SW480 (cell line): ENCODE measurements around the gene KRTAP10-9.
A peak's percentile ranks its signal among the peaks of the same experiment; 100 is the strongest.
"Not testable (repeated sequence)": the region's sequence is repeated elsewhere in the genome, so short reads cannot be mapped to it uniquely, and the experiment has no call there.

ENCODE experiments used
- DNase-seq: peaks from one replicate; pipeline ENCODE4 v3.0.0-alpha.2; 2016; ENCODE audit warnings: low spot score

KRTAP10-9 gene

DNA sequence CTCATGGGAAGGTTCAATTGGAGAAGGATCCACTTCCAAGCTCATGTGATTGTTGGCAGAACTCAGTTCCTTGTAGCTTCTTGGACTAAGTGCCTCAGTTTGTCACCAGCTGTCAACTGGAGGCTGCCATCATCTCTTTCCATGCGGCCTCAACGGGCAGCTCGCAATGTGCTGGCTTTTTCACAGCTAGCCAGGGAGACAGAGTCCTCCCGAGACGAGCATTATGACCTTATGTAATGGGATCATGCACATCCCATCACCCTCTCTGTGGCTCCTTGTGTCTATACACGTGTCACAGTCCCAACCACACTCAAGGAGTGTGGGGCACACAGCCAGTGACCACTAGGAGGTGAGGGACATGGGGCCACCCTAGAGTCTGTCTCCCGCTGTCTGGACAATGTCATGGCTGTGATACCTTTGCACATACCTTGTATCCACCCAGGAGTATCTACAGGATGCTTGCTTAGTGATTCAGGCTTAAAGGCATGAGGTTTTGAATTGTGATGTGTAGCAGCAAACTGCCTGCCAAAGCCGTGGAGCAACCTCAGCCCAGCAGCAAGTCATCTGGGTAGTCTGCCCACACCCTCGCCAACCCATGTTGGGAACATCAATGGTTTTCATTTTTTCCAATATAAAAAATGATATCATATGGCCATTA is 30.7 kb upstream of the KRTAP10-9 start:
- DNase-seq: peak; percentile 25

DNA sequence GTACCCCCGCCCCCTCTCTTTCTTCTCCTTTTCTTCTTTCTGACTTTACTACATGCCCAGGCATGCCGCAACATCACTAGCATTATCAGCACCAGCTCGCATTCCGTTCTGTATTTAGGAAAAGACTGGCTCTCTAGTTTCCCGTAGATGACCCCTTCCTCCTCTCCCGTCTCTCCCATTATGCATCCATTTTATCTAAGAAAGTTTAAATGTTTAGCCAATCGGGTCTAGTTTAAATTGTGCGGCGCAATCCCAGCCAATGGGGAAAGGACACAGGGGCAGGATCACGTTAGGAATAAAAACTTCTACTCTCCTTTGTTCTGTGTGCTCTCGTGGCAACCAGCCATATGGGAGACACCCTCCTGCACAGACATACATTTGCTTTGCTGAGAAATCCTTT is 28.8 kb upstream of the KRTAP10-9 start:
- DNase-seq: no peak

DNA sequence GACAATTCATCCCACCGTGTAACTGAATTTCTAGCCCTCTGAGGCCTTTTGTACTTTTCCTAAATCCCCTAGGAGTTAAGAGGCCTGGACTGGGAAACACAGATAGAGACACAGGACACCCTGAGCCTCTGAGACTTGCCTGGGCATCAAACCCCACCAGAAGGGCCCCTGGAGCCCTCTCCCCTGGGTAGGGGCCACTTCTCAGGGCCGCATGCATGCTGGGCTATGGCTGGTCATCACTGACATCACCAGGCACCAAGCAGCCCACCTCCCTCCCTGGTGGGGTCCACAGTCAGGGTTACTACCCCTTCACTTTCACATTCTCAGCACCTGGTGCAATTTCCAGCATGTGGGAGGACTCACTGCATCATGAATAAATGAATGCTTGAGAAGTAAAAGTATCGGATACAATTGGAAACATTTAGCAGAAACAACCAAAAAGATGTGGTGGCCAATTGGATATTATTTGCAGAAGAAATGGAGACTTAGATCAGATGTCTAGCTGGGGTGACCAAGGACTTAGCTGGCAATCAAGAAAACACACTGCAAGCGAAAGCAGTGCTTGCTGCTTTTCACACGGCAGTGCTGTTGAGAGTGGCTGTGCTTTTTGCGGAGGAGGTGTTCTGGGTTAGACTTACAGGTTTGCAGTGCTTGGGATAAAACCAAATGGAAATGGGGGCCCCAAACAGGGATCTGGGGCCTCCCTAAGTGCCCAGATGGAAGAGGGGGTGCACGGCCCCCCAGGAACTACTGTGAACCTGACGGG is 27.4 kb upstream of the KRTAP10-9 start:
- no peak for DNase-seq

DNA sequence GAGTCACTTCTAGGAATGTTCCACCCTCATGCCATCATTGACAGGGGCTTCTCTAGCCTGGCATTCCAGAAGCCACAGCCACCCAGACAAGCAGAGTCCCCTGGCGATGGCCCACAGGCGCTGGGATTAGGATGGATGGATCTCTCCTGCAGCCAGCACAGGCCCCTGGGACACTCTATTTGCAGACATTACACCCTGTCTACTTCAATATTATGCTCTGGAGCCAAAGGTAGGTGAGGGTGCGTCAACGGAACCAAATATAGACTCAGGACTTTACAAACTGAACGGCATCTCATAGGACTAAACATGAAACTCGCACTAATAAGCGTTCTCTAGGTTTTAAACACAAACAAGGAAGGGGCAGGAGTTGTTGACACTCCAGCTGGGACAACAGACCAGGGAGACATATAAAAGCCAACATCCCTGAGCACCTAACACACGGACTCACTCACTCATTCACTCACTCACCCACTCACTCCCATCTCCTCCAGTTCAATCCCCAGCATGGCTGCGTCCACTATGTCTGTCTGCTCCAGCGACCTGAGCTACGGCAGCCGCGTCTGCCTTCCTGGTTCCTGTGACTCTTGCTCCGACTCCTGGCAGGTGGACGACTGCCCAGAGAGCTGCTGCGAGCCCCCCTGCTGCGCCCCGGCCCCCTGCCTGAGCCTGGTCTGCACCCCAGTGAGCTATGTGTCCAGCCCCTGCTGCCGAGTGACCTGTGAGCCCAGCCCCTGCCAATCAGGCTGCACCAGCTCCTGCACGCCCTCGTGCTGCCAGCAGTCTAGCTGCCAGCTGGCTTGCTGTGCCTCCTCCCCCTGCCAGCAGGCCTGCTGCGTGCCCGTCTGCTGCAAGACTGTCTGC is 26.5 kb upstream of the KRTAP10-9 start, which contains the start of gene KRTAP10-7:
Gene KRTAP10-7, plus strand, starts transcription at position 480 of the 861 bp plus-strand sequence. Its CDS starts 25 bp downstream, at position 505.
- DNase-seq: not testable (repeated sequence)

DNA sequence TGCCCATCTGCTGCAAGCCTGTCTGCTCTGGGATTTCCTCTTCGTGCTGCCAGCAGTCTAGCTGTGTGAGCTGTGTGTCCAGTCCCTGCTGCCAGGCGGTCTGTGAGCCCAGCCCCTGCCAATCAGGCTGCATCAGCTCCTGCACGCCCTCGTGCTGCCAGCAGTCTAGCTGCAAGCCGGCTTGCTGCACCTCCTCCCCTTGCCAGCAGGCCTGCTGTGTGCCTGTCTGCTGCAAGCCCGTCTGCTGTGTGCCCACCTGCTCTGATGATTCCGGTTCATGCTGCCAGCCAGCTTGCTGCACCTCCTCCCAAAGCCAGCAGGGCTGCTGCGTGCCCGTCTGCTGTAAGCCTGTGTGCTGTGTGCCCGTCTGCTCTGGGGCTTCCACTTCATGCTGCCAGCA is 25.8 kb upstream of the KRTAP10-9 start:
- not testable (repeated sequence) for DNase-seq

DNA sequence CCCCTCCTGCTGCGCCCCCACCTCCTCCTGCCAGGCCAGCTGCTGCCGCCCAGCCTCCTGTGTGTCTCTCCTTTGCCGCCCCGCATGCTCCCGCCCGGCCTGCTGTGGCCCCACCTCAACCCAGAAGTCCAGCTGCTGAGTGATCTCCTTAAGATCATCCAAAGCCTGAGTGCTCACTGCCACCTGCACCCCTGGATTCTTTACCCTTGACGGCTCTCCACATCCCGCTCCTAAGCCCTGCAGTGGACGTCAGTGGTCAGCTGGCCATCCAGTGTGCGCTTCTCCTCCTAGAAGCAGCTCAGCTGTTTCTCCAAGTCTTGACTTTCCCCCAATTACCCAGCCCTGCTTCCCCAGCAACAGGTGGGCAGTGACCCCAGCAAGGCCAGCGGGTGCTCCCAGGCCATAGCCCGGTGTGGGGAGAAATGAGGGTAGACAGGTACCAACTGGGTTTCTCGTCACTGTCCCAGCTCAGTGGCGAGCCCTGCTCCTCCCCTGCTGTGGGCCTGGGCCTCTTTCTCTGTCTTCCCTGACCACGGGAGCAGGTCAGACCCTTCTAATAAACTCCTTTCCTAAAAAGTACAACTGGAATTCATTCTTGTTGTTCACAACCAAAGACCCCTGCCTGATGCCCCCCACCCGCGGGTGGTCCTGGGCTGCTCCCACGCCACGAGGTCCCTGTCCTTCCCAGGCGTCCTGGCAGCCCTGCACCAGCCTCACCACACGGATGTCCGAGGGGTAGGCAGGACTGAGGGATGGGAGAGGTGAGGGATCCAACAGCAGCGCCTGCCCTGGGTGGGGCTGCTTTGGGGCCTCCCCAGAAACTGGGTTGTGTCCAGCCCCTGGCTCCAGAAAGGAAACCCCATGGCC is 25.1 kb upstream of the KRTAP10-9 start:
- DNase-seq: no peak

DNA sequence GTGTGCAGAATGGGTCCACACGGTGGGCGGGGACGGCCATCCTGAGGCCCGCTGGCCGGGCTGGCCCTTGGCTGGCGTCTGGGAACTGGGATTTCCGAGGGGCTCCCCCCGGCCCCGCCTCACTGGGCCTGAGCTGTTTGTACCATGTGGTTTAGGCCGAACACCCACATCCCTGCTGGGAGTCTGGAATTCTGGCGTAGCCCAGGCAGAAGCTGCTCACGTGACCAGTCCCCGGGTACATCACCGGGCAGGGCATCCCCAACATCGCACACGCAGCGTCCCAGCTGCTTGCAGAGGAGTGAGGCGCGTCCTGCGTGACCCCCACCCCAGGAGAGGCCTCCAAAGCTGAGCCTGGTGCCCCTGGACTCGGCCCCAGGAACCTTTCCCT is 24.4 kb upstream of the KRTAP10-9 start:
- DNase-seq: no peak

DNA sequence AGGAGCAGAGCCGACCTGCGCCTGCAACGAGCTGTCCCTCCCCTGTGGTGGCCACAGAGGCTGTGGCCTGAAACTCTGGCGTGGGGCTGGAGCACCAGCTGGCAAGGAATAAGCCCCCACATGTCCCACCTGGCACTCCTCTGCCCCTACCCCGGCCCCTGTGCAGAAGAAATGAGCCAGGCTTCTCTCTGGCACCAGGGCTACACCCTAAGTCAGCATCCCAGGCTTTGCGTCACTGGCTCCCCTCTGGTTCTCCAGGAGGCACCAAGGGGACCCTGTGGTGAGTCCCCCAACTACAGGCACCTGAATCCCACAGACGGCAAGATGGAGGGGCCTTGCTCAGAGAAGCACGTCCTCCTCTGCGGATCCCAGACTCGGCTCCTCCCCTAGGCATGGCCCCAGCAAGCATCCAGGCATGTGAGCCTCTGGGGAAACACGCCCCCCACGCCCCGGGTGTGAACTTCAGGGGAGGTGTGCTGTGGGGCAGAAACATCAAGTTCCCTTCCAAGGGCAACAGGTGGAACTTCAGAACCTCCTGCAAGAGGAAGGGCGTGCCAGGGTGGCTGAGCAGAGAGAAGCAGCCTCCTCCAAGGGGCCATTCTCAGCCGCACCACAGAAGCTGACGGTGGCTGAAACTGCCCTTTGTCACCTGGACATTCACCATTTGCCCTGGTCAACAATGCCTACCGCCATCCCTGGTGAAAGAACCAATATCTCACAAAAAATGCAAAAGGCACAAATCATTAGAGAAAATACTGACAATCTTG is 23.6 kb upstream of the KRTAP10-9 start:
- DNase-seq: no peak

DNA sequence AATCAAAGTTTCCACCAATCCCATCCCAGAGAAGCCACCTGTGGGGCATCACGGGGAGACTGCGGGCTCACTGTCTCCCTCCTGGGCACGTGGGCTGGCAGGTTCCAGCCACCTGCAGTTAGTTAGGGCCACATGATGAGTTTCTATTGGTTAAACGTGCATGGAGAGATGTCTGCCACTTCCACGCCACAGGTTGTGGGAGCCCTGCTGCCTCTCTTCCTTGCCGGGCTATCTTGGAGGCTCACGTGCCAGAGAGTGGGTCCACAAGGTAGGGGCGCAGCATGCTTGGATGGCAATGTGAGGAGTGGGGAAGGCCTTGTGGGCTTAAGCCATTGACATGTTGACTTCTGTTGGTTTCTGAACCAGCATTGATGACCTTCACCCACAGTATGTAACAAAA is 23.0 kb upstream of the KRTAP10-9 start:
- DNase-seq: no peak

DNA sequence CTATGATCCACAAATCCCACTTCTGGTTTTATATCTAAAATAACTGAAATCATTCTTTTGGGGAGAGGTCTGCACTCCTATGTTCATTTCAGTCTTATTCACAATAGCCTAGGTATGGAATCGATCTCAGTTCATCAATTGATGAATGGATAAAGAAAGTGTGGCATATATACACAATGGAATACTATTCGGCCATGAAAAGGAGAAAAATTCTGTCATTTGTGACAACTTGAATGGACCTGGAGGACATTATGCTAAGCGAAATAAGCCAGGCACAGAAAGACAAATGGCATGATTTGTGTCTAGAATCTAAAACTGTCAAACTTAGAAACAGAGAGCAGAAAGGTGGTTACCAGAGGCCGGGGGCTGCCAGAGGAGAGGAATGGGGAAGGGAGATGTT is 20.4 kb upstream of the KRTAP10-9 start:
- DNase-seq: no peak

DNA sequence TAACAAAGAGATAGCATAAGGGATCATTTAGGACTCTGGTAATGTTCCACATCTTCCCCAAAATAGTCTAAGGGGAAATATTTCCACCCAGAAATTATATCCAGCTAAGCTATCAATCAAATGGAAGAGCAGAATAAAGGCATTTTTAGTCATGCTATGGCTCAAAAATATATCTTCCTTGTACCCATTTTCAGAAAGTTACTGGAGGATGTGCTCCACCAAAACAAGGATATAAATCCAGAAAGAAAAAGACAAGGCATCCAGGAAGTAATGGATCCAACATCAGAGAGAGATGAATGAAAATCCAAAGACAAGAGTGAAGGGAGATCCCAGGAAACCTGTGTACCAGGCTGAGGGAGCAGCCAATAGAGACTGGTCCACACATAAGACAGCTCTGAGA is 17.7 kb upstream of the KRTAP10-9 start:
- no peak for DNase-seq

DNA sequence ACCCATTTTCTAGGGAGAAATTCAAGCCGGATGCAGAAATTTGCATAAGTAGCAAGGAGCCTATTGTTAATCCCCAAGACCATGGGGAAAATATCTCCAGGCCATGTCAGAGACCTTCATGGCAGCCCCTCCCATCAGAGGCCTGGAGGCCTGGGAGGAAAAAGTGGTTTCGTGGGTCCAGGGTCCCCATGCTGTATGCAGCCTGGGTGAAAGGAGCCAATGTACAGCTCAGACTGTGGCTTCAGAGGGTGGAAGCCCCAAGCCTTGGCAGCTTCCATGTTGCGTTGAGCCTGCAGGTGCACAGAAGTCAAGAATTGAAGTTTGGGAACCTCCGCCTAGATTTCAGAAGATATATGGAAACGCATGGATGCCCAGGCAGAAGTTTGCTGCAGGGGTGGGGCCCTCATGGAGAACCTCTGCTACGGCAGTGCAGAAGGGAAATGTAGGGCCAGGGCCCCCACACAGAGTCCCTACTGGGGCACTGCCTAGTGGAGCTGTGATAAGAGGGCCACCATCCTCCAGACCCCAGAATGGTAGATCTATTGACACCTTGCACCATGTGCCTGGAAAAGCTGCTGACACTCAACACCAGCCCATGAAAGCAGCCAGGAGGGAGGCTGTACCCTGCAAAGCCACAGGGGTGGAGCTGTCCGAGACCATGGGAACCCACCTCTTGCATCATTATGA is 16.6 kb upstream of the KRTAP10-9 start:
- not testable (repeated sequence) for DNase-seq

DNA sequence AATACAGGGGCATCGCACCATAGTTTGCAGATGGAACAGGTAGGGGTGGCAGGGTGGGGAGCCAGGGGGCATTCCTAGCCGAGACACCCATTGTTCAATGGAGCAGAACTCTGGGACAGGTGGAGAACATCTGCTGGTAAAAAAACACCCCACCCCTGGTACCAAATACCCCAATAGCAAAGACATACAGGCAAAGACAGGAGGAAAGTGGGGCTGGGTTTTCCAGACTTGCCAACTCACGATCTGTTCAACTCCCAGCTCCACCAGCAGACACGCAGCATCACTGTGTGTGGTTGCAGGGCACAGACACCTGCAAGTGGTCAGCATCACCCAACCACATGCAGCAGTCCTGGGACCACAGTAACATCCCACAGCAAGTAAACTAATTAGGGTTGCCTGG is 15.3 kb upstream of the KRTAP10-9 start:
- no peak for DNase-seq

DNA sequence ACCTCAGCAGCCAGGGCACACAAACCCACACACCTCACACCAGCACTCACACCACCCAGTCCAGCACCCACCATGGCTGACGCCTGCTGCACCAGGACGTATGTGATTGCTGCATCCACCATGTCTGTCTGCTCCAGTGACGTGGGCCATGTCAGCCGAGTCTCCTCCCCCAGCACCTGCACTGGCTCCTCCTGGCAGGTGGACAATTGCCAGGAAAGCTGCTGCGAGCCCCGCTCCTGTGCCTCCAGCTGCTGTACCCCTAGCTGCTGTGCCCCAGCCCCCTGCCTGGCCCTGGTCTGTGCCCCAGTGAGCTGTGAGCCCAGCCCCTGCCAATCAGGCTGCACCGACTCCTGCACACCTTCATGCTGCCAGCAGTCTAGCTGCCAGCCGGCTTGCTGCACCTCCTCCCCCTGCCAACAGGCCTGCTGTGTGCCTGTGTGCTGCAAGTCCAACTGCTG is 14.8 kb upstream of the KRTAP10-9 start, which contains the start of gene KRTAP10-8:
Gene KRTAP10-8, plus strand, starts transcription at position 51 of the 458 bp plus-strand sequence. Its CDS starts 22 bp downstream, at position 73.
- DNase-seq: no peak

DNA sequence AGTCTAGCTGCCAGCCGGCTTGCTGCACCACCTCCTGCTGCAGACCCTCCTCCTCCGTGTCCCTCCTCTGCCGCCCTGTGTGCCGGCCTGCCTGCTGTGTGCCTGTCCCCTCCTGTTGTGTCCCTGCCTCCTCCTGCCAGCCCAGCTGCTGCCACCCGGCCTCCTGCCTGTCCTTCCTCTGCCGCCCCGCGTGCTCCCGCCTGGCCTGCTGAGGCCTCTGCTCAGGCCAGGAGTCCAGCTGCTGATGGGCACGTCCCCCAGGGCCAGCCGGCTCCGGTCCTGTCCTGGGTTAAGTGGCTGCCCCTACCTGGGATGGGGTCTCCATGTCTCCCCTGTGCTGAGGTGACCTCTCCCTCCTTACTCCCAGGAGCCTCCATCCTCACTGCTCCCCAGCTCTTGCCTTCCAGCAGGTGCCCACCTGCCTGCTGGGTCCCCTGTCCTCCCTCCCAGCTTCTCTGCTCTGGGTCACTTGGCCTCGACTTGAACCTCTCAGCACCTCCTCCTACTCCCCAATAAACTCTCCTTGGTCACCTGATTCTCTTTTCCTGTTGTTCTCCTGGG is 14.1 kb upstream of the KRTAP10-9 start:
- no peak for DNase-seq

DNA sequence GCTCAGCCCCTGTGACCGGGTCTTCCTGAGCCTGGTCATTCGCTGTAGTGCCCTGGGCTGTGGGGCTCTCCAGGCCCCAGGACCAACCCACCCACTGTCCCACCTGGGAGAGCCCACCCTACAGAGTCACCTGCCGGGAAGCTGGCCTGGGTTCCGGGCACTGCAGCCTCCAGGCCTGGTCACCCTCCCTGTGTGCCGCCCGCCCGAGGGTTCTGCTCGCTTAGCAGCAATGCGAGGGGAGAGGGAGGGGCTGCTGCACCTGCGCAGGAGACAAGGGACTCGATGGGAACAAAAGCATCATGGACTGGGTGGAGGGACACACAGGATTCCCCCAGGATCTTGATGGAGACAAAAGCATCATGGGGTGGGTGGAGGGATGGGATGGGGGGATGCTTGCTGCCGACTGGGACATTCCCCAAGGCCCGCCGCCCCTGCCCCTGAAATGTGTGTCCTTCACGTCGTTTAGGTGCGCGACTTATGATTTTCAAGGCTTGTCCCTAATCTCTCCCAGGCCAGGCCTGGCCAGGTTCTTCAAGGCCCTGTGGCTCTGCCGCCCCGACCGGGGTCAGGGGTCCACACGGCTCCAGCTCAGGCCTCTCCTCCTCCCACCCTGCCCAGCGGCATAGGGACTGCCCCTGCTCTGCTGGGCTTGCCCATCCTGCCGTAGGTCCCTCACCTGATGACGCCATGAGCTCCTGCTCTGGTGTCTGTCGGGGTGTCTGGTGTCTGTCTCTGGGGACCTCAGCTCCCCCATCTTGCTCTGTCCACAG is 13.3 kb upstream of the KRTAP10-9 start:
- no peak for DNase-seq

DNA sequence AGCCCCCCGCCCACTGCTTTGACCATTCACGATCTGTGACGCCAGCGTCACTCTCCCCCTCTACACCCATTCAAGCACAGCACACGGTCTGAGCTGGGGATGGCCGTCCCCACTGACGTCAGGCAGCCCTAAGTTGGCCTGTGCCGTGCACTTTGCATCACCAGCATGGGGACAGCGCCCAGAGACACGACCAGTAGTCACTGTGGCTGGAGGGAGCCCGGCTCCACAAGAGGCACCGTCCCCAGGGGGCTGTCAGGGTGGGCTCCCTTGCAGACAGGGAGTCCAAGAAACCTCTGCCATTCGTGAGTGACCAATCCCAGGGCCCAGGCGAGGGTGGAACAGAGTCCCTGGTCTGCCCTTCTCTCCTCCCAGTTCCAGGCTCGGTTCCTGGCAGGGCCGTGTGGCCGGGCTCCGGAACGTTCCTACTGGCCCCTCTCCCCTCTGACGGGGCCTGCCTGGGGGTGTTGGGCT is 12.7 kb upstream of the KRTAP10-9 start:
- DNase-seq: no peak

DNA sequence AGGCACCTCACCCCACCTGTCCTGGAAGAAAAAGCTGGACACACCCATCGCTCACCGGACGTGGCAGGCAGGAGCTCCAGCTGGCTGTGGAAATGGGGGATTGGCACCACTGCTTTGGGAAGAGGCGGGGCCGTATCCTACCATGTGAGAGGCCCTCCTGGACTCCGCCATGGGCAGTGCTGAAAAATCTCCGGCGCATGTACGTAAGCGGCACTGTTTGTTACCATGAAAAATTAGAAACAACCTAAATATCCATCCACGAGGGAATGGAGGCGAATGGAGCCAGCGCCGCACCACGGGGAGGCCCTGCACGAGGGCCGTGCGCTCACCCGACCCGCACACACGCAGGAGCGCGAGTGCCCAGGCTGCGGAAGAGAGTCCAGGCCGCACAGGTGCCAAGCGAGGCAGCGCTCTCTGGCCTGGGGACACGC is 11.9 kb upstream of the KRTAP10-9 start:
- peak; percentile 10 for DNase-seq

DNA sequence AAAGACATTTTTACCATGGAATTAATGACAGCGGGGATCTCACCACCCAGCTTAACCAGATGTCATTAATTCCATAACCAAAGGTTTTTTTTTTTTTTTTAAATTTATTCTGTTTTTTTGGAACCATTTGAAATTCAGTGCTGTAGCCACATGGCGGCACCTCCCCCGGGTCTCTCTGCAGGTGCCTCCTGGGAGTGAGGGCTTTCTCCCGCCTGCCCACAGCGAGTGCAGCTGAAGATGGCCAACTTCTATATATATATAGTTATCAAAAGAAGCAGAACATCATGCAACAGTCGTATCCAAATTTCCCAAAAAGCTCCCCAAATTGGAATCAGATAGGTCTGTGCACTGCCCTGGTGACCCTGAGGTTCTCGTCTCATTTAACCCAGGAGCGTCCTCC is 11.4 kb upstream of the KRTAP10-9 start:
- no peak for DNase-seq
